Measurements from ENCODE around the gene GPR89B. TPM values are rescaled to one million over a fixed set of nuclear protein-coding genes. Genes with fewer than 3 reads are reported as not detected.
"Not testable (repeated sequence)": the region's sequence is repeated elsewhere in the genome, so short reads cannot be mapped to it uniquely, and the experiment has no call there.

The GPR89B gene
- total and polyA plus RNA-seq, 2 donors (not counting 3 experiments of a cell fraction or from before 2014, with no cell fraction given) = 9.8 to 20.0 TPM

- no peaks in the 10 kb centered on the region for H3K4me1 ChIP-seq (ENCODE audit: control insufficient read depth, extremely low read depth, insufficient read depth, low read length)
- no peak overlapping the region for H3K27ac ChIP-seq (ENCODE audit: insufficient read depth, low read depth, low read length)
- H3K9ac ChIP-seq (replicated peaks; ENCODE audit: extremely low read depth, insufficient read depth, low read length) = no peak overlapping the region
- no peaks in the 10 kb centered on the region for H3K9me3 ChIP-seq (replicated peaks; ENCODE audit: control insufficient read depth, insufficient read depth, low read length)
- FAIRE-seq = no peak
- H2AFZ ChIP-seq (ENCODE audit: low read depth, low read length) = no peak overlapping the region
- H3K4me3 ChIP-seq (replicated peaks in 1 of 3; ENCODE audit: insufficient read depth in 1 of 3, low read depth in 1 of 3, low read length in 3 of 3) = no peak overlapping the region
- POLR2A ChIA-PET = no interaction called here
- no TSS peak for BruUV-seq (replicated peaks)
- H3K4me2 ChIP-seq (ENCODE audit: insufficient read depth, low read length) = no peak overlapping the region
- CTCF ChIA-PET = interaction anchor here (0.9 kb wide), 1 partner anchor 10 kb away, joined by 3 read pairs; no protein-coding TSS in a partner anchor
- no peaks in the 10 kb centered on the region for H3K9me1 ChIP-seq (replicated peaks; ENCODE audit: control insufficient read depth, extremely low read depth, insufficient read depth, low read length)
- intact Hi-C loops (cut with micrococcal nuclease) = no loop called here
- TF ChIP-seq JUN (IDR thresholded peaks at IDR 0.05; ENCODE audit: borderline replicate concordance, insufficient read depth, insufficient read length, low read depth) (no peak), EZH2 (IDR thresholded peaks at IDR 0.05; ENCODE audit: borderline replicate concordance, low read depth, low read length, severe bottlenecking) (no peak), MYC (IDR thresholded peaks at IDR 0.05; ENCODE audit: low read depth, low read length) (no peak), FOS (IDR thresholded peaks at IDR 0.05; ENCODE audit: borderline replicate concordance, insufficient read depth, low read length) (no peak), MAX (IDR thresholded peaks at IDR 0.05; ENCODE audit: insufficient read depth, insufficient read length) (no peak), GATA2 (IDR thresholded peaks at IDR 0.05; ENCODE audit: insufficient read depth, insufficient read length, low read depth, low read length) (no peak), CTCF (IDR thresholded peaks at IDR 0.05; ENCODE audit: extremely low read depth in 1 of 2, insufficient read depth in 1 of 2, low read depth in 1 of 2, low read length in 2 of 2) (no peak), POLR2AphosphoS5 (IDR thresholded peaks at IDR 0.05; ENCODE audit: insufficient read depth, low read depth, low read length) (no peak), POLR2A (IDR thresholded peaks at IDR 0.05; ENCODE audit: low read depth, low read length) (no peak)
- H3K79me2 ChIP-seq (ENCODE audit: control insufficient read depth, insufficient read depth, low read length) = peaks cover 4% of the 10 kb centered on the region
- H3K27me3 ChIP-seq (ENCODE audit: control insufficient read depth in 2 of 2, insufficient read depth in 2 of 2, low read length in 2 of 2) = no peaks in the 10 kb centered on the region
- no peaks in the 10 kb centered on the region for H4K20me1 ChIP-seq (replicated peaks; ENCODE audit: control insufficient read depth, extremely low read depth, insufficient read depth, low read length)
- DNase-seq (ENCODE audit: low read depth, low spot score) = no peak
- H3K36me3 ChIP-seq (ENCODE audit: control insufficient read depth in 2 of 2, extremely low read depth in 1 of 2, insufficient read depth in 2 of 2, low read length in 2 of 2) = no peaks in the 10 kb centered on the region
- dilution Hi-C loops (cut with MboI; ENCODE audit: extremely low pct_ligation_motif_present, low sequenced_read_pairs) = no loop called here
Observed at GRCh38 chr1:147924813-147925212, 3.4 kb upstream of the GPR89B start.

- dilution Hi-C loops (cut with MboI; ENCODE audit: extremely low pct_ligation_motif_present, low sequenced_read_pairs); intact Hi-C loops (cut with micrococcal nuclease); H2AFZ ChIP-seq (ENCODE audit: low read depth, low read length): not testable (repeated sequence)
Observed at GRCh38 chr1:147927215-147927614, 1.0 kb upstream of the GPR89B start.

GRCh38 chr1:147927689-147928088 lies 531 bp upstream of the GPR89B start:
- POLR2A ChIA-PET = not testable (repeated sequence)

More at GRCh38 chr1:147927215-147927614, 1.0 kb upstream of the GPR89B start:
- H3K9me3 ChIP-seq (replicated peaks; ENCODE audit: control insufficient read depth, insufficient read depth, low read length); H3K4me2 ChIP-seq (ENCODE audit: insufficient read depth, low read length); H3K4me3 ChIP-seq (replicated peaks in 1 of 3; ENCODE audit: insufficient read depth in 1 of 3, low read depth in 1 of 3, low read length in 3 of 3); H3K27ac ChIP-seq (ENCODE audit: insufficient read depth, low read depth, low read length); BruUV-seq (replicated peaks); DNase-seq (ENCODE audit: low read depth, low spot score); POLR2A ChIA-PET; H3K4me1 ChIP-seq (ENCODE audit: control insufficient read depth, extremely low read depth, insufficient read depth, low read length); H3K9ac ChIP-seq (replicated peaks; ENCODE audit: extremely low read depth, insufficient read depth, low read length); CTCF ChIA-PET; H3K9me1 ChIP-seq (replicated peaks; ENCODE audit: control insufficient read depth, extremely low read depth, insufficient read depth, low read length); FAIRE-seq; H4K20me1 ChIP-seq (replicated peaks; ENCODE audit: control insufficient read depth, extremely low read depth, insufficient read depth, low read length); H3K79me2 ChIP-seq (ENCODE audit: control insufficient read depth, insufficient read depth, low read length); H3K36me3 ChIP-seq (ENCODE audit: control insufficient read depth in 2 of 2, extremely low read depth in 1 of 2, insufficient read depth in 2 of 2, low read length in 2 of 2); H3K27me3 ChIP-seq (ENCODE audit: control insufficient read depth in 2 of 2, insufficient read depth in 2 of 2, low read length in 2 of 2): not testable (repeated sequence)

More at GRCh38 chr1:147927689-147928088, 531 bp upstream of the GPR89B start:
- H3K79me2 ChIP-seq (ENCODE audit: control insufficient read depth, insufficient read depth, low read length); intact Hi-C loops (cut with micrococcal nuclease); BruUV-seq (replicated peaks); H3K9ac ChIP-seq (replicated peaks; ENCODE audit: extremely low read depth, insufficient read depth, low read length); H3K27ac ChIP-seq (ENCODE audit: insufficient read depth, low read depth, low read length); H4K20me1 ChIP-seq (replicated peaks; ENCODE audit: control insufficient read depth, extremely low read depth, insufficient read depth, low read length); dilution Hi-C loops (cut with MboI; ENCODE audit: extremely low pct_ligation_motif_present, low sequenced_read_pairs); H3K4me2 ChIP-seq (ENCODE audit: insufficient read depth, low read length); H3K9me1 ChIP-seq (replicated peaks; ENCODE audit: control insufficient read depth, extremely low read depth, insufficient read depth, low read length); H3K4me1 ChIP-seq (ENCODE audit: control insufficient read depth, extremely low read depth, insufficient read depth, low read length); H3K27me3 ChIP-seq (ENCODE audit: control insufficient read depth in 2 of 2, insufficient read depth in 2 of 2, low read length in 2 of 2); CTCF ChIA-PET; H2AFZ ChIP-seq (ENCODE audit: low read depth, low read length); FAIRE-seq; H3K36me3 ChIP-seq (ENCODE audit: control insufficient read depth in 2 of 2, extremely low read depth in 1 of 2, insufficient read depth in 2 of 2, low read length in 2 of 2); DNase-seq (ENCODE audit: low read depth, low spot score); H3K4me3 ChIP-seq (replicated peaks in 1 of 3; ENCODE audit: insufficient read depth in 1 of 3, low read depth in 1 of 3, low read length in 3 of 3); H3K9me3 ChIP-seq (replicated peaks; ENCODE audit: control insufficient read depth, insufficient read depth, low read length): not testable (repeated sequence)

Data from endothelial cell of umbilical vein (primary cell).